ENCODE results near the gene GPC3.
"Not testable (repeated sequence)": the region's sequence is repeated elsewhere in the genome, so short reads cannot be mapped to it uniquely, and the experiment has no call there.

Gene GPC3

DNA sequence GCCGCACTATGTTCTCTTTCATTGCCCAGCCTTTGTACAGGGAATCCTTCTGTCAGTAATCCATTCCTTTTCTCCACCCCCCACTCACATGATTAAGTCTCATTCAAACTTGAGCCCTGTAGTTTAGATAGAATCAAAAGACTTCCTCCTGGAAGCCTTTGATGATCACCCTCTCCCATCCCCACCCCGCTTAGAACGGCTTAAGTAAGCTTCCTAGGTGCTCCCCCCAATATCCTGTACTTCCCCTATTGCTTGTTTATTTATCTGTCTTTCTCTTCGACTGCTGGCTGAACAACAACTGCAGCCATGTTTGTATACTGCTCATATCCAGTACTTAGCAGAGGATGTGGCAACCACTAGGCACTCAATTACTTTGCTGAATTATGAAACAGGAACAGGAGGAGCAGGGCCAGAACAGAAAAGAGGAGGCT is 38.5 kb upstream of the GPC3 start:
- Histone ChIP-seq H3K4me3 (replicated peaks; ENCODE audit: low read depth, low read length) (no peak overlapping the region), H3K27me3 (replicated peaks; ENCODE audit: control insufficient read depth, insufficient read depth, low read length) (no peaks in the 10 kb centered on the region), H3K36me3 (ENCODE audit: control insufficient read depth, insufficient read depth, low read length) (no peaks in the 10 kb centered on the region)
- TF ChIP-seq, protein P1, sequence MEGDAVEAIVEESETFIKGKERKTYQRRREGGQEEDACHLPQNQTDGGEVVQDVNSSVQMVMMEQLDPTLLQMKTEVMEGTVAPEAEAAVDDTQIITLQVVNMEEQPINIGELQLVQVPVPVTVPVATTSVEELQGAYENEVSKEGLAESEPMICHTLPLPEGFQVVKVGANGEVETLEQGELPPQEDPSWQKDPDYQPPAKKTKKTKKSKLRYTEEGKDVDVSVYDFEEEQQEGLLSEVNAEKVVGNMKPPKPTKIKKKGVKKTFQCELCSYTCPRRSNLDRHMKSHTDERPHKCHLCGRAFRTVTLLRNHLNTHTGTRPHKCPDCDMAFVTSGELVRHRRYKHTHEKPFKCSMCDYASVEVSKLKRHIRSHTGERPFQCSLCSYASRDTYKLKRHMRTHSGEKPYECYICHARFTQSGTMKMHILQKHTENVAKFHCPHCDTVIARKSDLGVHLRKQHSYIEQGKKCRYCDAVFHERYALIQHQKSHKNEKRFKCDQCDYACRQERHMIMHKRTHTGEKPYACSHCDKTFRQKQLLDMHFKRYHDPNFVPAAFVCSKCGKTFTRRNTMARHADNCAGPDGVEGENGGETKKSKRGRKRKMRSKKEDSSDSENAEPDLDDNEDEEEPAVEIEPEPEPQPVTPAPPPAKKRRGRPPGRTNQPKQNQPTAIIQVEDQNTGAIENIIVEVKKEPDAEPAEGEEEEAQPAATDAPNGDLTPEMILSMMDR (IDR thresholded peaks at IDR 0.05; ENCODE audit: insufficient read depth, low read length, poor library complexity, severe bottlenecking): no peak
- DNase-seq (ENCODE audit: extremely low read depth, insufficient read length): no peak

DNA sequence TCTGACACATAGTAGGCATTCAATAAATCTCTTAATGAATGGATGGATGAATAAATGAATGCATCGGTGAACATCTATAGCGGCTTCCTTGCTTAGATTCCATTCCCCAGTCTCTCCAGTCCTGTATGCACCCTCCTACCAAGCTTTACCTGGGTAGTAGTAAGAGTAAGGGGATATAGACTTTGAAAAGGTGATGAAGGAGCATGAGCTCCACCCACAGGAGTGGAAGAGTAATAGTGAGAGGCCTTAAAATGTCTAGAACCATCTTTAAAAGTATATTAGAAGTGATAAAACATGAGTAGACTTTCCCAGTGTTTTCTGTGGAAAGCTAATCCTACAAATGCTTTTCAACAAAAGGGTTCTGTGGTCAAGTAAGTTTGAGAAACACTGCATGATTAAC is 35.5 kb upstream of the GPC3 start:
- no peaks in the 10 kb centered on the region for H3K27me3 ChIP-seq (replicated peaks; ENCODE audit: control insufficient read depth, insufficient read depth, low read length)
- TF ChIP-seq, protein P1 (IDR thresholded peaks at IDR 0.05; ENCODE audit: insufficient read depth, low read length, poor library complexity, severe bottlenecking): no peak
- DNase-seq (ENCODE audit: extremely low read depth, insufficient read length): no peak
- H3K4me3 ChIP-seq (replicated peaks; ENCODE audit: low read depth, low read length): no peak overlapping the region
- no peaks in the 10 kb centered on the region for H3K36me3 ChIP-seq (ENCODE audit: control insufficient read depth, insufficient read depth, low read length)

GRCh38 chrX:134019567-134020206 is 34.3 kb upstream of the GPC3 start:
- Histone ChIP-seq H3K27me3 (replicated peaks; ENCODE audit: control insufficient read depth, insufficient read depth, low read length) (no peaks in the 10 kb centered on the region), H3K4me3 (replicated peaks; ENCODE audit: low read depth, low read length) (no peak overlapping the region), H3K36me3 (ENCODE audit: control insufficient read depth, insufficient read depth, low read length) (no peaks in the 10 kb centered on the region)
- DNase-seq (ENCODE audit: extremely low read depth, insufficient read length): no peak
- TF ChIP-seq, protein P1 (IDR thresholded peaks at IDR 0.05; ENCODE audit: insufficient read depth, low read length, poor library complexity, severe bottlenecking): no peak

DNA sequence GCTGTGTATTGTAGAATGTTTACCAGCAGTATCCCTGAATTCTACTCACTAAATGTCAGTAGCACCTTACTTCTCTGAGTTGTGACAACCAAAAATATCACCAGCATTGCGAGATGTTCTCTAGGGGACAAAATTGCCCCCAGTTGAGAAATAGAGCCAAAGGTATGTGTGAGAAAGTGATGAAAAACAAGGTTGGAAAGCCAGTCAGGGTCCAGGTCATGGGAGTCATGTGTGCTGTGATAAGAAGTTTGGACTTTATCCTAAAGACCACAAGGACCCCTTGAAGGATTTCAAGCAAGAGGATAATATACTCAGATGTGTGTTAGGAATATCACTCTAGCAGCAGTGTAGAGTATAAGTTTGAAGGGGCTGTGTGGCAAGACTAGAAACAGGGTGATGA is 30.9 kb upstream of the GPC3 start:
- H3K27me3 ChIP-seq (replicated peaks; ENCODE audit: control insufficient read depth, insufficient read depth, low read length); H3K36me3 ChIP-seq (ENCODE audit: control insufficient read depth, insufficient read depth, low read length); DNase-seq (ENCODE audit: extremely low read depth, insufficient read length); H3K4me3 ChIP-seq (replicated peaks; ENCODE audit: low read depth, low read length): not testable (repeated sequence)

GRCh38 chrX:134015510-134015909 is 30.1 kb upstream of the GPC3 start:
- DNase-seq (ENCODE audit: extremely low read depth, insufficient read length); H3K36me3 ChIP-seq (ENCODE audit: control insufficient read depth, insufficient read depth, low read length); H3K27me3 ChIP-seq (replicated peaks; ENCODE audit: control insufficient read depth, insufficient read depth, low read length); H3K4me3 ChIP-seq (replicated peaks; ENCODE audit: low read depth, low read length): not testable (repeated sequence)

DNA sequence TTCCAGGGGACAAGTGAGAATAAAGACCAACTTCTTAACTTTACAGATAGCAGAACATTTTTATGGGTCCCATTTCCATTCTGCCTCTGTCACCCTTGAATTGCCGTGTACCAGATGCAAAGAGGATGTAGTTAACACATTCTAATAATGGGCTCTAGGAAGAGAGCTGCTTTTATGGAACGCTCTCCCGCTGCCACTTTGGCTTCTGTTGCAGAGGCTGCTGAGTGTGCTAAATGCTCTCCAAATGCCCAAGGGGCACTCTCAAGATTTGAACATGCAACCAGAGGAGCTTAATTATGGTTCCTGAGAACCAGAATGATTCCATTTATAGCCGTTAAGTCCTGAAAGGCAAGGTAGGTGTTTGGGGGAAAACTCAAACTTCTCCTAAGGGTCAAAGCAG is 28.1 kb upstream of the GPC3 start:
- Histone ChIP-seq H3K4me3 (replicated peaks; ENCODE audit: low read depth, low read length) (no peak overlapping the region), H3K36me3 (ENCODE audit: control insufficient read depth, insufficient read depth, low read length) (no peaks in the 10 kb centered on the region), H3K27me3 (replicated peaks; ENCODE audit: control insufficient read depth, insufficient read depth, low read length) (no peaks in the 10 kb centered on the region)
- DNase-seq (ENCODE audit: extremely low read depth, insufficient read length): no peak
- TF ChIP-seq, protein P1 (IDR thresholded peaks at IDR 0.05; ENCODE audit: insufficient read depth, low read length, poor library complexity, severe bottlenecking): no peak

- TF ChIP-seq, protein P1 (IDR thresholded peaks at IDR 0.05; ENCODE audit: insufficient read depth, low read length, poor library complexity, severe bottlenecking): no peak
- Histone ChIP-seq H3K4me3 (replicated peaks; ENCODE audit: low read depth, low read length) (no peak overlapping the region), H3K36me3 (ENCODE audit: control insufficient read depth, insufficient read depth, low read length) (no peaks in the 10 kb centered on the region), H3K27me3 (replicated peaks; ENCODE audit: control insufficient read depth, insufficient read depth, low read length) (no peaks in the 10 kb centered on the region)
- DNase-seq (ENCODE audit: extremely low read depth, insufficient read length): no peak
Observed at GRCh38 chrX:134013092-134013497, 27.7 kb upstream of the GPC3 start.
